WTC11 (cell line): ENCODE results near the gene PDZRN3.

ENCODE experiments used
- ATF3 ChIP-seq: sonication (generic); formaldehyde crosslinking; conservative IDR thresholded peaks from 2 replicates; pipeline ENCODE4 v1.8.1; 2022; ENCODE audit warnings: mild to moderate bottlenecking, missing genetic modification reagents
- GABPB1 ChIP-seq: sonication (generic); formaldehyde crosslinking; IDR thresholded peaks from 2 replicates; pipeline ENCODE4 v1.8.1; 2023; ENCODE audit warnings: mild to moderate bottlenecking, missing genetic modification reagents
- MLX ChIP-seq: sonication (generic); formaldehyde crosslinking; IDR thresholded peaks from 2 replicates; pipeline ENCODE4 v1.8.1; 2023; ENCODE audit warnings: mild to moderate bottlenecking, missing genetic modification reagents, moderate library complexity
- NR2C2 ChIP-seq: sonication (generic); formaldehyde crosslinking; IDR thresholded peaks from 2 replicates; pipeline ENCODE4 v1.8.0; 2022; ENCODE audit warnings: mild to moderate bottlenecking, missing genetic modification reagents
- OVOL2 ChIP-seq: fragments of 250-450 bp; sonication (Bioruptor Pico); IDR thresholded peaks from 2 replicates; pipeline ENCODE4 v1.9.0; 2021; ENCODE audit warnings: mild to moderate bottlenecking, borderline replicate concordance
- SMAD3 ChIP-seq: sonication (generic); formaldehyde crosslinking; IDR thresholded peaks from 2 replicates; pipeline ENCODE4 v1.8.0; 2022; ENCODE audit warnings: missing genetic modification reagents, mild to moderate bottlenecking, borderline replicate concordance
- TEAD4 ChIP-seq: sonication (generic); formaldehyde crosslinking; IDR thresholded peaks from 2 replicates; pipeline ENCODE4 v1.8.0; 2022; ENCODE audit warnings: mild to moderate bottlenecking, missing genetic modification reagents
- TP53 ChIP-seq: sonication (generic); formaldehyde crosslinking; IDR thresholded peaks from 2 replicates; pipeline ENCODE4 v1.8.1; 2023; ENCODE audit warnings: mild to moderate bottlenecking, missing genetic modification reagents
- ZNF232 ChIP-seq: sonication (generic); formaldehyde crosslinking; IDR thresholded peaks from 2 replicates; pipeline ENCODE4 v1.8.0; 2022; ENCODE audit warnings: mild to moderate bottlenecking, missing genetic modification reagents
- TF ChIP-seq, protein P1 (sequence below): fragments of 200-600 bp; IDR thresholded peaks from 2 replicates; pipeline ENCODE4 v1.8.0; 2022; ENCODE audit warnings: antibody characterized with exemption
- TF ChIP-seq, protein P2 (sequence below): sonication (generic); formaldehyde crosslinking; IDR thresholded peaks from 2 replicates; pipeline ENCODE4 v1.8.1; 2022; ENCODE audit warnings: low read depth, mild to moderate bottlenecking, moderate library complexity, missing genetic modification reagents, borderline replicate concordance

DNA sequence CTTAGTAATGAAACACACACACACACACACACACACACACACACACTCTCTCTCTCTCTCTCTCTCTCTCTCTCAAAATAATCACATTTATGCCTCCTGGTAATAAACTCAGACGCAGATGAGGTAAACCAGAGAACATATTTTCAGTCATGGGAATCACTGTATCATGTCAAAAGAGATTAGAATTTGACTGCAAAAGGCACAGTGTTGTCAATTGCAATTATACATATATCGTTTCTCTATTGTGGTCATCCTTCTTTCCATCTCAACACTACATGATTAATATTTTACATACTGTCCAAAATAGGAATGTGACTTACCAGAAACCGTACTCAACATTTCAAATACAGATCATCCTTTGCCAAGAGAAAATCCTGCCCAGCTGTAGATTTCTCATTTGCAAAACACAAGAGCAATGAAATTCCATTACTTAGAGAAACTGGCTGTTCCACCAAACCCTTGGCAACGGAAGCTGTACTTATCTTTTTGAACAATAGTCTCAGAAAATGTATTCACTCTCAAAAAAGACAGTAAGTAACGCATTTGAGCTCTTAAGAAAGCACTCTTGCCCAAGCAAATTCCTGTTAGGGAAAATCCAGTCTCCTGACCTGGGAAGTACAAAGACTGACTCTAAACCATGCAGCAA lies 24.3 kb downstream of the PDZRN3 start:
- TF ChIP-seq, protein P1, sequence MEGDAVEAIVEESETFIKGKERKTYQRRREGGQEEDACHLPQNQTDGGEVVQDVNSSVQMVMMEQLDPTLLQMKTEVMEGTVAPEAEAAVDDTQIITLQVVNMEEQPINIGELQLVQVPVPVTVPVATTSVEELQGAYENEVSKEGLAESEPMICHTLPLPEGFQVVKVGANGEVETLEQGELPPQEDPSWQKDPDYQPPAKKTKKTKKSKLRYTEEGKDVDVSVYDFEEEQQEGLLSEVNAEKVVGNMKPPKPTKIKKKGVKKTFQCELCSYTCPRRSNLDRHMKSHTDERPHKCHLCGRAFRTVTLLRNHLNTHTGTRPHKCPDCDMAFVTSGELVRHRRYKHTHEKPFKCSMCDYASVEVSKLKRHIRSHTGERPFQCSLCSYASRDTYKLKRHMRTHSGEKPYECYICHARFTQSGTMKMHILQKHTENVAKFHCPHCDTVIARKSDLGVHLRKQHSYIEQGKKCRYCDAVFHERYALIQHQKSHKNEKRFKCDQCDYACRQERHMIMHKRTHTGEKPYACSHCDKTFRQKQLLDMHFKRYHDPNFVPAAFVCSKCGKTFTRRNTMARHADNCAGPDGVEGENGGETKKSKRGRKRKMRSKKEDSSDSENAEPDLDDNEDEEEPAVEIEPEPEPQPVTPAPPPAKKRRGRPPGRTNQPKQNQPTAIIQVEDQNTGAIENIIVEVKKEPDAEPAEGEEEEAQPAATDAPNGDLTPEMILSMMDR = no peak
- TF ChIP-seq NR2C2 (CRISPR knock-in tag) (no peak), OVOL2 (CRISPR knock-in tag) (no peak), ATF3 (CRISPR knock-in tag) (no peak), MLX (CRISPR knock-in tag) (no peak), SMAD3 (CRISPR knock-in tag) (no peak), GABPB1 (no peak), TP53 (CRISPR knock-in tag) (no peak), TEAD4 (CRISPR knock-in tag) (no peak), ZNF232 (CRISPR knock-in tag) (no peak)
- TF ChIP-seq, protein P2, sequence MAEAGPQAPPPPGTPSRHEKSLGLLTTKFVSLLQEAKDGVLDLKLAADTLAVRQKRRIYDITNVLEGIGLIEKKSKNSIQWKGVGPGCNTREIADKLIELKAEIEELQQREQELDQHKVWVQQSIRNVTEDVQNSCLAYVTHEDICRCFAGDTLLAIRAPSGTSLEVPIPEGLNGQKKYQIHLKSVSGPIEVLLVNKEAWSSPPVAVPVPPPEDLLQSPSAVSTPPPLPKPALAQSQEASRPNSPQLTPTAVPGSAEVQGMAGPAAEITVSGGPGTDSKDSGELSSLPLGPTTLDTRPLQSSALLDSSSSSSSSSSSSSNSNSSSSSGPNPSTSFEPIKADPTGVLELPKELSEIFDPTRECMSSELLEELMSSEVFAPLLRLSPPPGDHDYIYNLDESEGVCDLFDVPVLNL (CRISPR knock-in tag) = no peak
